ENCODE results near the gene SEC14L3.

SEC14L3 gene

GRCh38 chr22:30411780-30412179 lies 60.0 kb downstream of the SEC14L3 start:
- no peak for TF ChIP-seq CTCF (conservative IDR thresholded peaks at IDR 0.05; ENCODE audit: low read depth, low read length)
- DNase-seq (ENCODE audit: low read depth) = no peak
- H3K4me3 ChIP-seq (ENCODE audit: low read depth, low read length) = no peak overlapping the region
